ENCODE measurements around the gene DMD. TPM values are rescaled to one million over a fixed set of nuclear protein-coding genes. Genes with fewer than 3 reads are reported as not detected.

The DMD gene
- total RNA-seq, 1 donor from 2014 or later: 2.5 TPM

DNA sequence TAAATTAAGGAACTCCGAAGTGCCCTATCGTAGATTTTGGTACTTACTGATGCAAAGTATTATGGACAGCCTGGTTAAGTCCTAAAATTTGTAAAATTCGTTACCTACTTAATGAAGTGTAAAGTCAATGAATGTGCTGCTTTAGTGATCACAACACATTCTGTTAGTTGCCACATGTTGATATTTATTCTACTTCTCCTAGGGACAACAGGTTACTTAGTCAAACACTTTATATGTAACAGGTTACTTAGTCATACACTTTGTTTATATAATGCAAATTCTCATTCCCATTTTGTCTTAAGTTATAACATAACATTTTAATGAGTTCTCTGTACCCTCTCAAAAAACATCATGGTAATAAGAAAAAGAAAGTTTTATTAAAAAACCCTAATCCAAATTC lies 1496.6 kb downstream of the DMD start:
- TF ChIP-seq, protein P1, sequence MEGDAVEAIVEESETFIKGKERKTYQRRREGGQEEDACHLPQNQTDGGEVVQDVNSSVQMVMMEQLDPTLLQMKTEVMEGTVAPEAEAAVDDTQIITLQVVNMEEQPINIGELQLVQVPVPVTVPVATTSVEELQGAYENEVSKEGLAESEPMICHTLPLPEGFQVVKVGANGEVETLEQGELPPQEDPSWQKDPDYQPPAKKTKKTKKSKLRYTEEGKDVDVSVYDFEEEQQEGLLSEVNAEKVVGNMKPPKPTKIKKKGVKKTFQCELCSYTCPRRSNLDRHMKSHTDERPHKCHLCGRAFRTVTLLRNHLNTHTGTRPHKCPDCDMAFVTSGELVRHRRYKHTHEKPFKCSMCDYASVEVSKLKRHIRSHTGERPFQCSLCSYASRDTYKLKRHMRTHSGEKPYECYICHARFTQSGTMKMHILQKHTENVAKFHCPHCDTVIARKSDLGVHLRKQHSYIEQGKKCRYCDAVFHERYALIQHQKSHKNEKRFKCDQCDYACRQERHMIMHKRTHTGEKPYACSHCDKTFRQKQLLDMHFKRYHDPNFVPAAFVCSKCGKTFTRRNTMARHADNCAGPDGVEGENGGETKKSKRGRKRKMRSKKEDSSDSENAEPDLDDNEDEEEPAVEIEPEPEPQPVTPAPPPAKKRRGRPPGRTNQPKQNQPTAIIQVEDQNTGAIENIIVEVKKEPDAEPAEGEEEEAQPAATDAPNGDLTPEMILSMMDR (IDR thresholded peaks at IDR 0.05; ENCODE audit: insufficient read depth, low read length, poor library complexity, severe bottlenecking): no peak
- no peak for DNase-seq (ENCODE audit: low read depth)
- no peaks in the 10 kb centered on the region for H3K36me3 ChIP-seq (ENCODE audit: control insufficient read depth, insufficient read depth, low read length)
- no peaks in the 10 kb centered on the region for H3K27me3 ChIP-seq (ENCODE audit: control insufficient read depth, insufficient read depth, low read length)
- H3K4me3 ChIP-seq (ENCODE audit: low read depth, low read length): no peak overlapping the region

DNA sequence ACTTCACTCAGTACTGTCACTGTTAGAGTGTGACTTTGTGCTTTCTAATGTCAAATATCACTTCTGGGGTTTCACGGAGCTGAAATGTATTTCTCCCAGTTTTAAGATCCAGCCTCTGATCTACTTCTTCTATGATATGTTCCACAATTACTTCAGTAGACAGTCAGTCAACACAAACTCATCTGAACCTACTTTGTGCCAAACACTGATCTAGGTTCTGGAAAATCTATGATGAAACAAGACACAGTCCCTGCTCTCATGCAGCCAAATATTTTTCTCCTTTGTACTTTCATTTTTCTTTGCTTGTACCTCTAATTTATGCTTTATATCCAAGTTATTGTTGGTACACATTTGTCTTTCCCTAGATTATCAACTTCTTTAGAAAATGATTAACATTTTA lies 1498.2 kb downstream of the DMD start:
- TF ChIP-seq, protein P1 (IDR thresholded peaks at IDR 0.05; ENCODE audit: insufficient read depth, low read length, poor library complexity, severe bottlenecking): no peak
- Histone ChIP-seq H3K4me3 (ENCODE audit: low read depth, low read length) (no peak overlapping the region), H3K27me3 (ENCODE audit: control insufficient read depth, insufficient read depth, low read length) (no peaks in the 10 kb centered on the region), H3K36me3 (ENCODE audit: control insufficient read depth, insufficient read depth, low read length) (no peaks in the 10 kb centered on the region)
- DNase-seq (ENCODE audit: low read depth): no peak

DNA sequence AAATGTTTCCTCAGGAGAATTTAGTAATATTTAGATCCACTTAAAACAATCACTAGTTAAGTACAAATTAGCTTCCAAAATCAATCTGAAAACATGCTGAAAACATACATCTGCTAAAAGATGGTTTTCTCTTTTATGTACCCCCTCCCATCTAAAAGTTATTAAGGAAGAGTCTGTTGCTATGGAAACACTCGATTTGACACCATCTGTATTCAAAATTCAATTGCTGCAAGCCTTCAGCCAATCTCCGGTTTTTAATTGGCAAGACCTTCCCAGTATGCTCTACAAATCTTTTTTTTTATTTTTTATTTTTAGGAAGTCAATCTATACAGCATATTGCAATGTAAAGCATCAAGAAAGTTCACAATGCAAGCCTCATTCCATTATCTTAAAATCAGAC lies 1500.2 kb downstream of the DMD start:
- Histone ChIP-seq H3K36me3 (ENCODE audit: control insufficient read depth, insufficient read depth, low read length) (no peaks in the 10 kb centered on the region), H3K27me3 (ENCODE audit: control insufficient read depth, insufficient read depth, low read length) (no peaks in the 10 kb centered on the region), H3K4me3 (ENCODE audit: low read depth, low read length) (no peak overlapping the region)
- no peak for DNase-seq (ENCODE audit: low read depth)
- TF ChIP-seq, protein P1 (IDR thresholded peaks at IDR 0.05; ENCODE audit: insufficient read depth, low read length, poor library complexity, severe bottlenecking): no peak

DNA sequence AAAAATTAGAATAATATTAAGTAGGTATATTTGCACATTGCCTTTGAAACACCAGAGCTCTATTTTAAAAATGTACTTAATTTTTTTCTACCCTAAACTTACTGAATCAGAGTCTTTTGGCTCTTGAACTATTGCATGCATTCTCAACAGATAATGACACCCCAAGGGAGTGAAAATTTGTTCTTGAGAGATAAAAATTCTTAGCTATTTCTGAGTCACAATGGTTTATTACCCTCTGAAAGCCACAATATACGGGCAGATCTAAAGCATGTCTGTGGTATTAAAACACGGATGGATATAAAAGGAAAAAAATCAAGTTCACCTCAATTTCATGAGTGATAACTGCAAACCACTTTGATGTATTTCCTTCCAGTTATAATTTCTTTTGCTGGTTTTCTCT lies 1503.2 kb downstream of the DMD start:
- DNase-seq (ENCODE audit: low read depth): no peak
- H3K4me3 ChIP-seq (ENCODE audit: low read depth, low read length): no peak overlapping the region
- H3K36me3 ChIP-seq (ENCODE audit: control insufficient read depth, insufficient read depth, low read length): no peaks in the 10 kb centered on the region
- TF ChIP-seq, protein P1 (IDR thresholded peaks at IDR 0.05; ENCODE audit: insufficient read depth, low read length, poor library complexity, severe bottlenecking): no peak
- no peaks in the 10 kb centered on the region for H3K27me3 ChIP-seq (ENCODE audit: control insufficient read depth, insufficient read depth, low read length)

DNA sequence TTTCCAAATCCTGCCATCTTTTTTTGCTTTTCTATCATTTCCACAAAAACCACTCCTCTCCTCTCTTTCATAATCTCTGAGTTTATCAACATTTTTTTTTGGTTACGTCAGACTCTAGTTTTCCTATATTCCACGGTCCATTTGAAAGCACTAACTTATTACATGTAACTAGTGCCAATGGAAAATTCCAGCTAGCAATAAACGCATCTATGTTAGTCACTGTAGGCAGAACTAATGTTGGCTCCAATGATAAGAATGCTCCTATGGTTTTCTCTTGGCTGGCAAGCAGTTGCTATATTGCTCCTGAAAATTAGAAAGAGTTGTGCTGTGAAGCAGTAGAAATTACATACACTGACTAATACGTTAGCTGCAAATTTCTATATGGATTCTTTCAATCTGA lies 1504.9 kb downstream of the DMD start:
- Histone ChIP-seq H3K4me3 (ENCODE audit: low read depth, low read length) (no peak overlapping the region), H3K36me3 (ENCODE audit: control insufficient read depth, insufficient read depth, low read length) (no peaks in the 10 kb centered on the region), H3K27me3 (ENCODE audit: control insufficient read depth, insufficient read depth, low read length) (no peaks in the 10 kb centered on the region)
- no peak for DNase-seq (ENCODE audit: low read depth)
- TF ChIP-seq, protein P1 (IDR thresholded peaks at IDR 0.05; ENCODE audit: insufficient read depth, low read length, poor library complexity, severe bottlenecking): no peak

DNA sequence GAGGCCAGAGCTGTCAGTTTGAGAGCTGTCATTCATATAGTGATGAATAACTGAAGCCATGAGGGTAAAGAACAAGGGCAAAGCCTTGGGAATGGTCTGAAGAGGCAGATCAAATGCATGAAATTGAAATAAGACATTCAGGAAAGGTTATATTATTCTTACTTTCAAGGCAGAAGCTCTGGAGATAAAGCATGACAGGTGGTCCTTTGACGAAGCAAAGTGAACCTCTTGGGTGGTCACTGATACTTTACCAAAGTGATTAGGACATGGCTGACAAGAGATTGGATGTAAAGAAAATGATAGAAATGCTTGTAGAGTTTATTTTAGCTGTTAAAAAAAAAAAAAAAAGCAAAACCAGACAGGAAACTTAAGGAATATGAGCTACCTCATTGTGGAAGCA lies 1505.5 kb downstream of the DMD start:
- TF ChIP-seq, protein P1 (IDR thresholded peaks at IDR 0.05; ENCODE audit: insufficient read depth, low read length, poor library complexity, severe bottlenecking): no peak
- Histone ChIP-seq H3K4me3 (ENCODE audit: low read depth, low read length) (no peak overlapping the region), H3K27me3 (ENCODE audit: control insufficient read depth, insufficient read depth, low read length) (no peaks in the 10 kb centered on the region), H3K36me3 (ENCODE audit: control insufficient read depth, insufficient read depth, low read length) (no peaks in the 10 kb centered on the region)
- DNase-seq (ENCODE audit: low read depth): no peak

Data from kidney epithelial cell (primary cell).